HG02870 (cell line): ENCODE measurements around the gene TMEM61.
"Not testable (repeated sequence)": the region's sequence is repeated elsewhere in the genome, so short reads cannot be mapped to it uniquely, and the experiment has no call there.

Experiments
- ATAC-seq: cut with Tn5 transposase; IDR thresholded peaks from one replicate; pipeline ENCODE4 v1.9.1; 2021; ENCODE audit warnings: mild to moderate bottlenecking, moderate library complexity; ENCODE audit not compliant: unreplicated experiment

TMEM61 gene

GRCh38 chr1:54959241-54959640 is 21.2 kb upstream of the TMEM61 start:
- ATAC-seq, result no peak

- no peak for ATAC-seq
Measured at GRCh38 chr1:54962612-54963395, 17.6 kb upstream of the TMEM61 start.

- ATAC-seq, result not testable (repeated sequence)
Measured at GRCh38 chr1:54963829-54964228, 16.6 kb upstream of the TMEM61 start.

GRCh38 chr1:54965624-54966340 is 14.6 kb upstream of the TMEM61 start:
- peak; percentile 97 for ATAC-seq

GRCh38 chr1:54967372-54967771 is 13.1 kb upstream of the TMEM61 start:
- ATAC-seq, result no peak

GRCh38 chr1:54968551-54968950 is 11.9 kb upstream of the TMEM61 start:
- ATAC-seq, result no peak

GRCh38 chr1:54969879-54970278 is 10.5 kb upstream of the TMEM61 start:
- ATAC-seq, result no peak

GRCh38 chr1:54970901-54971300 is 9.5 kb upstream of the TMEM61 start:
- ATAC-seq, result no peak

- peak; percentile 89 for ATAC-seq
Measured at GRCh38 chr1:54971317-54971791, 9.1 kb upstream of the TMEM61 start.

- no peak for ATAC-seq
Measured at GRCh38 chr1:54972436-54972835, 8.0 kb upstream of the TMEM61 start.

GRCh38 chr1:54973205-54973921 is 7.1 kb upstream of the TMEM61 start:
- ATAC-seq, result no peak

- ATAC-seq, result no peak
Measured at GRCh38 chr1:54975356-54976108, 4.9 kb upstream of the TMEM61 start.

GRCh38 chr1:54976747-54977146 is 3.7 kb upstream of the TMEM61 start:
- no peak for ATAC-seq

GRCh38 chr1:54977533-54978297 is 2.7 kb upstream of the TMEM61 start:
- ATAC-seq, result no peak

- no peak for ATAC-seq
Measured at GRCh38 chr1:54978528-54979326, 1.7 kb upstream of the TMEM61 start.

GRCh38 chr1:54979327-54979891 is 1.0 kb upstream of the TMEM61 start:
- no peak for ATAC-seq

GRCh38 chr1:54980046-54980527 is 341 bp upstream of the TMEM61 start:
- no peak for ATAC-seq

GRCh38 chr1:54981466-54981865 is 1.0 kb downstream of the TMEM61 start:
- ATAC-seq, result no peak

- no peak for ATAC-seq
Measured at GRCh38 chr1:54982739-54983138, 2.3 kb downstream of the TMEM61 start.
